Activated CD4-positive, alpha-beta memory T cell treated with anti-CD3 and anti-CD28 coated beads for 36 hours (primary cell): ENCODE data around the gene TEPSIN. TPM values are rescaled to one million over a fixed set of nuclear protein-coding genes. Genes with fewer than 3 reads are reported as not detected.
"Not testable (repeated sequence)": the region's sequence is repeated elsewhere in the genome, so short reads cannot be mapped to it uniquely, and the experiment has no call there.

Source experiments
- CTCF ChIA-PET: fragments of 350-600 bp; sonication (Branson Sonifier 250); formaldehyde crosslinking; loops from one replicate; lab custom pipeline; 2021; ENCODE audit warnings: antibody characterized with exemption, inconsistent platforms; lab: Charles Lee
- POLR2A ChIA-PET: fragments of 350-600 bp; sonication (Branson Sonifier 250); formaldehyde crosslinking; loops from one replicate; lab custom pipeline; 2021; ENCODE audit warnings: antibody characterized with exemption; lab: Charles Lee
- DNase-seq: peaks from one replicate; pipeline ENCODE4 v3.0.0-alpha.2; 2020
- H3K27ac Mint-ChIP-seq: one replicate; pipeline ENCODE4 v1.8.0; 2021; ENCODE audit warnings: mixed read lengths
- H3K27me3 Mint-ChIP-seq: one replicate; pipeline ENCODE4 v1.8.0; 2021; ENCODE audit warnings: mixed read lengths
- H3K36me3 Mint-ChIP-seq: one replicate; pipeline ENCODE4 v1.8.0; 2021; ENCODE audit warnings: mixed read lengths
- H3K4me1 Mint-ChIP-seq: one replicate; pipeline ENCODE4 v1.8.0; 2021; ENCODE audit warnings: low read depth, mixed read lengths
- H3K4me3 Mint-ChIP-seq: one replicate; pipeline ENCODE4 v1.8.0; 2021; ENCODE audit warnings: mild to moderate bottlenecking, mixed read lengths
- H3K9me3 Mint-ChIP-seq: one replicate; pipeline ENCODE4 v1.8.0; 2021; ENCODE audit warnings: mixed read lengths
- intact Hi-C: fragments of 100-400 bp; cut with micrococcal nuclease; formaldehyde crosslinking; loops from one replicate; pipeline ENCODE4 v1.15.1; 2023
- total RNA-seq, 2 experiments: library from RNA; stranded (reverse); gene quantifications; one replicate each; pipeline ENCODE4 v1.2.3, GENCODE V29; 2021

TEPSIN gene
- total RNA-seq, 2 experiments from 2014 or later: 20.0 to 24.6 TPM

GRCh38 chr17:81231766-81232581, 6.9 kb downstream of the TEPSIN start:
- H3K36me3 Mint-ChIP-seq: peaks cover 15% of the 10 kb centered on the region
- ChIA-PET POLR2A (no interaction called here), CTCF (no interaction called here)
- no peak for DNase-seq
- no peak overlapping the region for H3K27ac Mint-ChIP-seq
- no peaks in the 10 kb centered on the region for H3K9me3 Mint-ChIP-seq
- H3K4me1 Mint-ChIP-seq: peaks cover 6% of the 10 kb centered on the region
- H3K4me3 Mint-ChIP-seq: no peak overlapping the region
- no peaks in the 10 kb centered on the region for H3K27me3 Mint-ChIP-seq
- intact Hi-C loops: no loop called here

- intact Hi-C loops: no loop called here
- H3K36me3 Mint-ChIP-seq: peaks cover 15% of the 10 kb centered on the region
- no peaks in the 10 kb centered on the region for H3K27me3 Mint-ChIP-seq
- no peak overlapping the region for H3K27ac Mint-ChIP-seq
- H3K9me3 Mint-ChIP-seq: no peaks in the 10 kb centered on the region
- no peak for DNase-seq
- H3K4me1 Mint-ChIP-seq: peaks cover 6% of the 10 kb centered on the region
- ChIA-PET POLR2A (no interaction called here), CTCF (no interaction called here)
- H3K4me3 Mint-ChIP-seq: no peak overlapping the region
Observed at GRCh38 chr17:81231121-81231645, 7.7 kb downstream of the TEPSIN start.

GRCh38 chr17:81230043-81230820, 8.6 kb downstream of the TEPSIN start:
- no peak for DNase-seq
- Mint-ChIP-seq H3K27ac (no peak overlapping the region), H3K36me3 (peaks cover 15% of the 10 kb centered on the region), H3K4me1 (peaks cover 6% of the 10 kb centered on the region), H3K4me3 (no peak overlapping the region), H3K27me3 (no peaks in the 10 kb centered on the region), H3K9me3 (no peaks in the 10 kb centered on the region)
- intact Hi-C loops: no loop called here
- CTCF ChIA-PET: interaction anchor here (2.0 kb wide), 1 partner anchor 87 kb away, joined by 5 read pairs; no protein-coding TSS in a partner anchor
- POLR2A ChIA-PET: interaction anchor here (1.1 kb wide), 1 partner anchor 9 kb away, joined by 3 read pairs; the partner anchor contains the start of genes NDUFAF8 and TEPSIN

- H3K27ac Mint-ChIP-seq: no peak overlapping the region
- peaks cover 6% of the 10 kb centered on the region for H3K4me1 Mint-ChIP-seq
- no peak for DNase-seq
- H3K27me3 Mint-ChIP-seq: no peaks in the 10 kb centered on the region
- no peaks in the 10 kb centered on the region for H3K9me3 Mint-ChIP-seq
- ChIA-PET POLR2A (interaction anchor here (1.1 kb wide), 1 partner anchor 9 kb away, joined by 3 read pairs; the partner anchor contains the start of genes NDUFAF8 and TEPSIN), CTCF (interaction anchor here (2.0 kb wide), 1 partner anchor 87 kb away, joined by 5 read pairs; no protein-coding TSS in a partner anchor)
- intact Hi-C loops: loop anchor here (10.0 kb wide), 1 partner anchor 195 kb away; the partner anchor contains the start of gene BAIAP2
- no peak overlapping the region for H3K4me3 Mint-ChIP-seq
- peaks cover 15% of the 10 kb centered on the region for H3K36me3 Mint-ChIP-seq
Observed at GRCh38 chr17:81229666-81229920, 9.3 kb downstream of the TEPSIN start.

- H3K27ac Mint-ChIP-seq: no peak overlapping the region
- CTCF ChIA-PET: interaction anchor here (0.8 to 2.0 kb wide), 2 partner anchors 13 to 86 kb away, joined by 3 to 5 read pairs; no protein-coding TSS in a partner anchor
Observed at GRCh38 chr17:81228834-81229665, 9.8 kb downstream of the TEPSIN start.

GRCh38 chr17:81228420-81228819, 10.4 kb downstream of the TEPSIN start:
- H3K9me3 Mint-ChIP-seq: no peaks in the 10 kb centered on the region
- intact Hi-C loops: loop anchor here (10.0 kb wide), 1 partner anchor 194 kb away; the partner anchor contains the start of gene BAIAP2
- ChIA-PET POLR2A (no interaction called here), CTCF (interaction anchor here (0.8 to 2.0 kb wide), 2 partner anchors 14 to 86 kb away, joined by 3 to 5 read pairs; no protein-coding TSS in a partner anchor)
- DNase-seq: no peak
- peaks cover 15% of the 10 kb centered on the region for H3K36me3 Mint-ChIP-seq
- no peaks in the 10 kb centered on the region for H3K27me3 Mint-ChIP-seq
- no peak overlapping the region for H3K27ac Mint-ChIP-seq
- H3K4me3 Mint-ChIP-seq: no peak overlapping the region
- peaks cover 12% of the 10 kb centered on the region for H3K4me1 Mint-ChIP-seq

More at GRCh38 chr17:81228834-81229665, 9.8 kb downstream of the TEPSIN start:
- H3K36me3 Mint-ChIP-seq: peaks cover 15% of the 10 kb centered on the region
- no peak for DNase-seq
- intact Hi-C loops: loop anchor here (10.0 kb wide), 1 partner anchor 194 kb away; the partner anchor contains the start of gene BAIAP2
- POLR2A ChIA-PET: interaction anchor here (1.1 kb wide), 1 partner anchor 10 kb away, joined by 3 read pairs; the partner anchor contains the start of genes NDUFAF8 and TEPSIN
- no peaks in the 10 kb centered on the region for H3K9me3 Mint-ChIP-seq
- no peak overlapping the region for H3K4me3 Mint-ChIP-seq
- H3K27me3 Mint-ChIP-seq: no peaks in the 10 kb centered on the region
- H3K4me1 Mint-ChIP-seq: peaks cover 6% of the 10 kb centered on the region

GRCh38 chr17:81227630-81228029, 11.2 kb downstream of the TEPSIN start:
- Mint-ChIP-seq H3K36me3 (peaks cover 15% of the 10 kb centered on the region), H3K4me1 (peaks cover 14% of the 10 kb centered on the region)
- CTCF ChIA-PET, H3K27ac Mint-ChIP-seq, H3K4me3 Mint-ChIP-seq, DNase-seq, H3K9me3 Mint-ChIP-seq, H3K27me3 Mint-ChIP-seq, POLR2A ChIA-PET: not testable (repeated sequence)
- intact Hi-C loops: loop anchor here (10.0 kb wide), 1 partner anchor 193 kb away; the partner anchor contains the start of gene BAIAP2

- POLR2A ChIA-PET: no interaction called here
- Mint-ChIP-seq H3K27ac (no peak overlapping the region), H3K9me3 (no peaks in the 10 kb centered on the region), H3K4me3 (peak overlapping the region; percentile 62), H3K27me3 (no peaks in the 10 kb centered on the region), H3K4me1 (peaks cover 22% of the 10 kb centered on the region), H3K36me3 (peaks cover 3% of the 10 kb centered on the region)
- CTCF ChIA-PET: no interaction called here
- DNase-seq: no peak
- intact Hi-C loops: loop anchor here (1.0 to 10.0 kb wide), 2 partner anchors 16 to 189 kb away; partner anchors contain the start of genes BAIAP2, NDUFAF8 and TEPSIN
Observed at GRCh38 chr17:81223762-81224130, 15.1 kb downstream of the TEPSIN start.

GRCh38 chr17:81222906-81223761, 15.7 kb downstream of the TEPSIN start, which contains the start of gene CEP131:
TSS of gene CEP131 (minus strand) at chr17:81222965. CDS start at chr17:81220056, 2,909 bp downstream.
- peak; percentile 100 for DNase-seq
- no peak within 1 kb of the TSS for H3K27ac Mint-ChIP-seq
- ChIA-PET POLR2A (interaction anchor here (0.7 to 1.3 kb wide), 3 partner anchors 16 to 72 kb away, joined by 3 to 16 read pairs (median 4); partner anchors contain the start of genes NDUFAF8, SLC38A10 and TEPSIN), CTCF (interaction anchor here (0.8 to 1.2 kb wide), 7 partner anchors 12 to 329 kb away, joined by 3 to 6 read pairs (median 3); partner anchors contain the start of genes NDUFAF8 and TEPSIN)
- peaks cover 1% of the 10 kb centered on the region for H3K36me3 Mint-ChIP-seq
- no peaks in the 10 kb centered on the region for H3K27me3 Mint-ChIP-seq
- H3K4me1 Mint-ChIP-seq: peaks cover 22% of the 10 kb centered on the region
- H3K9me3 Mint-ChIP-seq: no peaks in the 10 kb centered on the region
- intact Hi-C loops: loop anchor here (1.0 to 10.0 kb wide), 2 partner anchors 16 to 188 kb away; partner anchors contain the start of genes BAIAP2, NDUFAF8 and TEPSIN
- peak within 1 kb of the TSS; percentile 66 for H3K4me3 Mint-ChIP-seq

- ChIA-PET CTCF (interaction anchor here (0.8 to 1.2 kb wide), 7 partner anchors 13 to 330 kb away, joined by 3 to 6 read pairs (median 3); partner anchors contain the start of genes NDUFAF8 and TEPSIN), POLR2A (interaction anchor here (0.7 to 1.3 kb wide), 3 partner anchors 17 to 73 kb away, joined by 3 to 16 read pairs (median 4); partner anchors contain the start of genes NDUFAF8, SLC38A10 and TEPSIN)
- Mint-ChIP-seq H3K4me1 (peaks cover 17% of the 10 kb centered on the region), H3K36me3 (peaks cover 1% of the 10 kb centered on the region), H3K27ac (no peak overlapping the region), H3K27me3 (no peaks in the 10 kb centered on the region), H3K4me3 (peak overlapping the region; percentile 66), H3K9me3 (no peaks in the 10 kb centered on the region)
- no peak for DNase-seq
- intact Hi-C loops: loop anchor here (10.0 kb wide), 1 partner anchor 188 kb away; the partner anchor contains the start of gene BAIAP2
Observed at GRCh38 chr17:81222620-81222905, 16.3 kb downstream of the TEPSIN start.
